Stimulated activated naive CD4-positive, alpha-beta T cell treated with Interleukin-2 at 50 U/mL for 16 hours (primary cell): Measurements from ENCODE around the gene TBCCD1.

ENCODE experiments used
- DNase-seq: peaks from one replicate; lab custom pipeline; 2025; lab: John Stamatoyannopoulos, UW

TBCCD1 gene

GRCh38 chr3:186567072-186567921 is at the start of gene TBCCD1:
Gene TBCCD1, minus strand, starts transcription at chr3:186567339. Its CDS starts 3,010 bp downstream, at chr3:186564329.
- DNase-seq: peak; percentile 87

GRCh38 chr3:186616299-186616617 is 49.1 kb upstream of the TBCCD1 start:
- DNase-seq: no peak

GRCh38 chr3:186614597-186615483 is 47.7 kb upstream of the TBCCD1 start:
- DNase-seq: peak; percentile 56

- no peak for DNase-seq
Measured at GRCh38 chr3:186614266-186614596, 47.1 kb upstream of the TBCCD1 start.

- DNase-seq: no peak
Measured at GRCh38 chr3:186613637-186614265, 46.6 kb upstream of the TBCCD1 start.

- no peak for DNase-seq
Measured at GRCh38 chr3:186612721-186613636, 45.8 kb upstream of the TBCCD1 start, which contains the start of gene AHSG. Gene AHSG, plus strand, starts transcription at chr3:186613060. Its CDS starts 82 bp downstream, at chr3:186613142.

- no peak for DNase-seq
Measured at GRCh38 chr3:186612065-186612464, 44.9 kb upstream of the TBCCD1 start.

GRCh38 chr3:186609247-186609868 is 42.2 kb upstream of the TBCCD1 start:
- DNase-seq: no peak

- no peak for DNase-seq
Measured at GRCh38 chr3:186608624-186609215, 41.6 kb upstream of the TBCCD1 start.

GRCh38 chr3:186605561-186606545 is 38.7 kb upstream of the TBCCD1 start:
- DNase-seq: no peak

- DNase-seq: no peak
Measured at GRCh38 chr3:186605078-186605477, 37.9 kb upstream of the TBCCD1 start.

- no peak for DNase-seq
Measured at GRCh38 chr3:186603159-186603558, 36.0 kb upstream of the TBCCD1 start.

GRCh38 chr3:186600896-186601295 is 33.8 kb upstream of the TBCCD1 start:
- no peak for DNase-seq

GRCh38 chr3:186599785-186600166 is 32.6 kb upstream of the TBCCD1 start:
- no peak for DNase-seq

GRCh38 chr3:186599142-186599784 is 32.1 kb upstream of the TBCCD1 start:
- DNase-seq: no peak

- no peak for DNase-seq
Measured at GRCh38 chr3:186598794-186599141, 31.6 kb upstream of the TBCCD1 start.

- DNase-seq: no peak
Measured at GRCh38 chr3:186598108-186598784, 31.1 kb upstream of the TBCCD1 start.

- DNase-seq: no peak
Measured at GRCh38 chr3:186596568-186597287, 29.6 kb upstream of the TBCCD1 start.
